ENCODE data around the gene CDK15.

DNA sequence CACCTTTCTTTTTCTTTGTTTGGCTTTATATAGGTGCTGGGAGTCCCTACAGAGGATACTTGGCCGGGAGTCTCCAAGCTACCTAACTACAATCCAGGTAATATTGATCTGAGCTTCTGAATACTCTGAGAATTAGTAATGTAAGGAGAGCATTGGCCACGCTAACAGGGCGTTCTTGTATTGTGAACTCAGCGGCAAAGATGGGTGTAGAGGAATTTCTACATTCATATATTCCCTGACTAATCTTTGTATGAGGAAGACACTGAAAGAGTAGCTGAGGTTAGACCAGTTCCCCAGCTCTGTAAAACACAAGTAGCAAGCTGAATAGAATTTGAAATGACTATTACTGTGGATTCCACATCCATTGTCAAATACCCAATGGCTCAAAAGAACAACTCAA lies 48.5 kb downstream of the CDK15 start:
- TF ChIP-seq GATA2 (IDR thresholded peaks at IDR 0.05; ENCODE audit: low read depth, low read length): no peak
- TF ChIP-seq GATA3 (IDR thresholded peaks at IDR 0.05; ENCODE audit: low read depth, low read length): no peak
